ENCODE data around the gene NSMF. TPM values are rescaled to one million over a fixed set of nuclear protein-coding genes. Genes with fewer than 3 reads are reported as not detected.

The NSMF gene
- total RNA-seq, 1 donor: 22.4 TPM

DNA sequence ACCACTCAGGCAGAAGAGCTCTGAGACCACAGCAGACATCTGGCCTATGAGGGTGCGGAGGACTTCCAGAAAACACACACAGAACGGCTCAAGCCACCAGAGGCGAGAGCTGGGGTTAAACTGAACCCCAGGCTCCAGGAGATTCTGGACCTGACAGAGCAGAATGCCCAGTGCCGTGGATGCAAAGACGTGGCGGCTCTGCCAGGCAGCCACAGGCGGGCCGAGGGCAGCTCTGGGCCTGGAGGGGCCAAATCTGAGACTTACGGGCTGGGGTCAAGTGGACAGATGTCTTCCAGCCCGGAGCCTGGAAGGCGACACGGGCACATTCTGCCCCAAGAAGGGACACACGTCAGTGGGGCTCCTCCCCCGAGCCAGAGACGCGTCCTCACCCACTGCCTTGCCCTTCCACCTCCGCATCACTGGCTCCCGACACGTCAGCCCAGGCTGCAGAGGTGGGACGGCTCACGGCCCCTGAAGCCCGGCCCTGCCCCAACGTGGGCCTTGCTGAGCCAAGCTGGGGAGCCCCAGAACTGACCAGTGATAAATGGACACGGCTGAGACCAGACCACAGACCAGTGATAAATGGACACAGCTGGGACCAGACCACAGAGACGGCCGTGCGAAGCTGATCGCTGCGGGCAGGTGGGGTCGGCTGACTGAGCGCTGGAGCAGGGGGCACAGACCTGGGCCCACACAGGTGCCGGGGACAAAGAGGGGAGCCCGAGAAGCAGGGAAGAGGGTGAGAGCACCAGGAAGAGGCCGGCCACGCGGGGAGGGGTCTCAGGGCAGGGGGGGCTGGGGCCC is 40.9 kb upstream of the NSMF start:
- no peak overlapping the region for H3K4me3 ChIP-seq (ENCODE audit: insufficient read depth, low read length)
- H3K27ac ChIP-seq (ENCODE audit: low read depth, low read length): no peak overlapping the region
- no peak overlapping the region for H3K4me2 ChIP-seq (ENCODE audit: insufficient read depth, low read length)
- no peak for TF ChIP-seq CTCF (IDR thresholded peaks at IDR 0.05; ENCODE audit: extremely low read depth, low read depth, low read length)
- no peak for DNase-seq (ENCODE audit: insufficient read length, low spot score, missing footprints)
- no peaks in the 10 kb centered on the region for H3K4me1 ChIP-seq (ENCODE audit: insufficient read depth, low read length)
- no peaks in the 10 kb centered on the region for H3K27me3 ChIP-seq (ENCODE audit: insufficient read depth, low read length)
- no peaks in the 10 kb centered on the region for H3K36me3 ChIP-seq (ENCODE audit: insufficient read depth, low read length)
- no peaks in the 10 kb centered on the region for H3K9me3 ChIP-seq (ENCODE audit: low read depth, low read length)
- no peaks in the 10 kb centered on the region for H3K79me2 ChIP-seq (ENCODE audit: insufficient read depth, low read length)
- H2AFZ ChIP-seq (ENCODE audit: low read length): no peak overlapping the region
- H4K20me1 ChIP-seq (ENCODE audit: insufficient read depth, low read length): no peaks in the 10 kb centered on the region

DNA sequence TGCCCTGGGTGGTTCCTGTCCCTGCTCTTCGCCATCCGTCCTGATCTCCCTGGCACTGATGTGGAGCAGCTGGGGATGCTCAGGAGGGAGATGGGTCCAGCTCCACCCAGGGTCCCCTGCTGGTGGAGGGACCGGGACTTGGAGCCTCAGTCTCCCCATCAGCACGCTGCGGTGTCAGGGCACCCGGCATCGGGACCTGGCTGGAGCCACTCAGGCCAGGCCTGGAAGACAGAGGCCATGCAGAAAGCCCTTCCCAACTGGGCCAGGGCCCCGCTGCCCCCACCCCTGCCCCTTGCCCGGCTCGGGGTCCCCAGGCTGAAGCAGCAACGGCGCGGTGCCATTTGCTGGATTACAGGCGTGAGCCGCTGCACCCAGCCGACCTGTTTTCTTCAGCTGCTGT is 40.3 kb upstream of the NSMF start:
- Histone ChIP-seq H3K4me3 (ENCODE audit: insufficient read depth, low read length) (no peak overlapping the region), H3K79me2 (ENCODE audit: insufficient read depth, low read length) (no peaks in the 10 kb centered on the region), H3K9me3 (ENCODE audit: low read depth, low read length) (no peaks in the 10 kb centered on the region), H3K4me1 (ENCODE audit: insufficient read depth, low read length) (no peaks in the 10 kb centered on the region), H2AFZ (ENCODE audit: low read length) (no peak overlapping the region), H3K4me2 (ENCODE audit: insufficient read depth, low read length) (no peak overlapping the region), H3K27me3 (ENCODE audit: insufficient read depth, low read length) (no peaks in the 10 kb centered on the region), H3K36me3 (ENCODE audit: insufficient read depth, low read length) (no peaks in the 10 kb centered on the region), H3K27ac (ENCODE audit: low read depth, low read length) (no peak overlapping the region), H4K20me1 (ENCODE audit: insufficient read depth, low read length) (no peaks in the 10 kb centered on the region)
- DNase-seq (ENCODE audit: insufficient read length, low spot score, missing footprints): no peak
- TF ChIP-seq CTCF (IDR thresholded peaks at IDR 0.05; ENCODE audit: extremely low read depth, low read depth, low read length): no peak

DNA sequence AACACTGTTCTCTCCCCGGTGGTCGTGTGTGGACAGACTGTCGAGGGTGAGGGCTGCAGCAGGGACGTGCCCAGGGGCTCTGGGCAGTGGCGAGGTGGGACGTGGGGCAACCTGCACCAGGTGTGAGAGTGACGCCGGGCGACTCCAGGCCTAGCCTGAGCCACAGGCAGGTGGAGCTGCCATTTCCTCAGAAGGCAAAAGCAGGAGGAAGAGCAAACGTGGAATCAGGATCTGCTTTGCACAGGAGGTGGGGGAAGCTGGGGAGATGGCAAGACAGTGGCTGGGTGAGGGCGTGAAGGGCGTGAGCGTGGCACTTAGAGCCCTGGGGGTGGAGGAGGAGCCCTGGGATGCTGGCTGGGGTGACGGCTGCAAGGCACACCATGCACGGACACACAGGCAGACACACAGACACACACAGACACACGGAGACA is 39.6 kb upstream of the NSMF start:
- Histone ChIP-seq H3K79me2 (ENCODE audit: insufficient read depth, low read length) (no peaks in the 10 kb centered on the region), H3K4me2 (ENCODE audit: insufficient read depth, low read length) (no peak overlapping the region), H3K36me3 (ENCODE audit: insufficient read depth, low read length) (no peaks in the 10 kb centered on the region), H2AFZ (ENCODE audit: low read length) (no peak overlapping the region), H3K9me3 (ENCODE audit: low read depth, low read length) (no peaks in the 10 kb centered on the region), H3K4me3 (ENCODE audit: insufficient read depth, low read length) (no peak overlapping the region), H3K27ac (ENCODE audit: low read depth, low read length) (no peak overlapping the region), H3K27me3 (ENCODE audit: insufficient read depth, low read length) (no peaks in the 10 kb centered on the region), H3K4me1 (ENCODE audit: insufficient read depth, low read length) (no peaks in the 10 kb centered on the region), H4K20me1 (ENCODE audit: insufficient read depth, low read length) (no peaks in the 10 kb centered on the region)
- no peak for TF ChIP-seq CTCF (IDR thresholded peaks at IDR 0.05; ENCODE audit: extremely low read depth, low read depth, low read length)
- DNase-seq (ENCODE audit: insufficient read length, low spot score, missing footprints): peak; percentile 78

- Histone ChIP-seq H4K20me1 (ENCODE audit: insufficient read depth, low read length) (no peaks in the 10 kb centered on the region), H3K27me3 (ENCODE audit: insufficient read depth, low read length) (no peaks in the 10 kb centered on the region), H2AFZ (ENCODE audit: low read length) (no peak overlapping the region), H3K4me3 (ENCODE audit: insufficient read depth, low read length) (no peak overlapping the region), H3K27ac (ENCODE audit: low read depth, low read length) (no peak overlapping the region), H3K4me1 (ENCODE audit: insufficient read depth, low read length) (no peaks in the 10 kb centered on the region), H3K79me2 (ENCODE audit: insufficient read depth, low read length) (no peaks in the 10 kb centered on the region), H3K9me3 (ENCODE audit: low read depth, low read length) (no peaks in the 10 kb centered on the region), H3K4me2 (ENCODE audit: insufficient read depth, low read length) (no peak overlapping the region), H3K36me3 (ENCODE audit: insufficient read depth, low read length) (no peaks in the 10 kb centered on the region)
- TF ChIP-seq CTCF (IDR thresholded peaks at IDR 0.05; ENCODE audit: extremely low read depth, low read depth, low read length): no peak
- DNase-seq (ENCODE audit: insufficient read length, low spot score, missing footprints): peak; percentile 93
Observed at GRCh38 chr9:137497921-137498719, 39.0 kb upstream of the NSMF start.
